Heart left ventricle (tissue), 16 donors: ENCODE data around the gene CES2. TPM values are rescaled to one million over a fixed set of nuclear protein-coding genes. Genes with fewer than 3 reads are reported as not detected.

Experiments used
- ATAC-seq, 4 donors: fragments of 200-7000 bp; cut with Tn5 transposase; one replicate each; pipeline ENCODE4 v1.9.1; 2020 to 2022; ENCODE audit warnings: moderate library complexity in 4 of 4, mild to moderate bottlenecking in 3 of 4, moderate number of reproducible peaks in 1 of 4
- DNase-seq, 5 donors: peaks; one replicate each; pipeline ENCODE4 v3.0.0-alpha.2; 2020
- H3K27ac ChIP-seq, 12 donors: fragments of 200-600 bp; sonication (generic) in 4 of 12; one replicate each; pipeline versions ENCODE4 v1.5.0 to v1.8.0; 2016 to 2022; ENCODE audit warnings: mild to moderate bottlenecking in 2 of 12
- H3K27me3 ChIP-seq, 9 donors: fragments of 200-600 bp; sonication (generic) in 2 of 9; one replicate each; pipeline versions ENCODE4 v1.5.1 to v1.8.0; 2016 to 2022; ENCODE audit warnings: mild to moderate bottlenecking in 3 of 9
- H3K36me3 ChIP-seq, 9 donors: fragments of 200-600 bp; sonication (generic) in 2 of 9; one replicate each; pipeline versions ENCODE4 v1.5.0 to v1.8.0; 2018 to 2022; ENCODE audit warnings: mild to moderate bottlenecking in 2 of 9
- H3K4me1 ChIP-seq, 12 donors: fragments of 200-600 bp; sonication (generic) in 4 of 12; one replicate each; pipeline versions ENCODE4 v1.5.0 to v1.8.0; 2016 to 2022; ENCODE audit warnings: mild to moderate bottlenecking in 3 of 12
- H3K4me3 ChIP-seq, 12 donors: fragments of 200-600 bp; sonication (generic) in 4 of 12; one replicate each; pipeline versions ENCODE4 v1.5.0 to v1.8.0; 2017 to 2022; ENCODE audit warnings: mild to moderate bottlenecking in 9 of 12, moderate library complexity in 4 of 12
- H3K9me3 ChIP-seq, 12 donors: fragments of 200-600 bp; sonication (generic) in 4 of 12; one replicate each; pipeline versions ENCODE4 v1.5.0 to v1.8.0; 2016 to 2022; ENCODE audit warnings: mild to moderate bottlenecking in 1 of 12
- CTCF ChIP-seq, 12 donors: fragments of 200-600 bp; sonication (generic) in 4 of 12; IDR thresholded peaks; one replicate each; pipeline versions ENCODE4 v1.5.0 to v1.8.0; 2018 to 2022; ENCODE audit warnings: antibody characterized with exemption in 12 of 12, mild to moderate bottlenecking in 5 of 12
- POLR2A ChIP-seq, 2 donors: fragments of 450-650 bp; IDR thresholded peaks; one replicate each; pipeline ENCODE4 v1.6.1; 2017; ENCODE audit warnings: antibody characterized with exemption in 2 of 2, mild to moderate bottlenecking in 2 of 2, moderate library complexity in 2 of 2
- WGBS, 4 donors: extraction: QIAGEN DNeasy Blood & Tissue Kit in 2 of 4; methylation state at CpG; one replicate each; pipeline versions ENCODE4 v1.1.5 to v1.1.7; 2013 to 2018; 5-methylcytosine and 5-hydroxymethylcytosine counted together
- intact Hi-C, 10 donors: fragments of 100-400 bp; cut with DNase I; formaldehyde crosslinking; loops; one replicate each; pipeline versions ENCODE4 v1.11.1 to v1.14.2; 2022
- polyA plus RNA-seq, 2 donors: library from polyadenylated mRNA; stranded (reverse); fragments of 200-250 nt; gene quantifications; one replicate each; pipeline ENCODE4 v1.2.3, GENCODE V29; 2013
- total RNA-seq, 9 donors: library from RNA; depleted of rRNA in 2 of 9; stranded (reverse); fragments of >200 nt in 2 of 9; fragmentation: NEBNext Ultra II Directional in 3 of 9; extraction: Animal tissue kit (Norgen Biotek cat#: 25700) in 3 of 9; gene quantifications; one replicate each; pipeline versions ENCODE4 v1.1.0 to v1.2.4, GENCODE V29; 2016 to 2023
- donor health status: ischemic (EF 13 %, LVEDD 7.1; RV severe dilation, severe dysfunction).
- donor health status: healthy with polysubstance abuse.
- donor health status: DM: no; HTN: yes; CAD: no.
- donor health status: DM: no; HTN: no; CAD: no.
- donor health status: ischemic (EF 25% LVEDD 6.9; RV normal size, moderate dysfunction).
- donor health status: ischemic (EF 25% LVEDD 5.7; RV mildly dilated, moderate dysfunction).
- donor health status: healthy.
- donor health status: DM: yes; HTN: yes; CAD: no.
- donor health status: ischemic (EF 35%, LVEDD 5.7; RV mildly dilated, moderate dysfunction).
- donor health status: nonischemic (EF 11% LVEDD 7.7; RV severe dilation, severe dysfunction).
- donor health status: DM: yes; HTN: yes; CAD: no.
- donor health status: PGD.
- donor health status: ischemic (EF 29% LVEDD 5.4; RV normal size, mild dysfunction).
- donor health status: nonischemic (EF 23%, LVEDD 6.1; RV moderate dilation, normal function).

CES2 gene
- total and polyA plus RNA-seq, 11 donors: 40.9 to 157 (median 78.8) TPM

- intact Hi-C loops: loop anchor here in 5 of 10 donors (5.0 to 10.0 kb wide), 3 partner anchors 127 to 209 kb away; partner anchors contain the start of genes MATCAP1 (in 3 of the 5) and PHAF1 (in 1 of the 5)
- Histone ChIP-seq H3K4me1 (peaks cover 0 to 9% (median 0%) of the 10 kb centered on the region in 12 donors), H3K36me3 (no peaks in the 10 kb centered on the region), H3K4me3 (no peak overlapping the region), H3K27me3 (no peaks in the 10 kb centered on the region), H3K9me3 (no peaks in the 10 kb centered on the region), H3K27ac (no peak overlapping the region)
- ATAC-seq: no peak
- TF ChIP-seq CTCF (IDR thresholded peaks at IDR 0.05) (no peak), POLR2A (IDR thresholded peaks at IDR 0.05) (no peak)
- DNase-seq: peak in 1 of 5 donors; percentile 16
- WGBS, 4 donors: 87 to 90% (median 88%) methylated on average over 14 of the region's 14 CpGs
These were observed 40.1 kb downstream of the CES2 start for GRCh38 chr16:66975302-66975893.

DNA sequence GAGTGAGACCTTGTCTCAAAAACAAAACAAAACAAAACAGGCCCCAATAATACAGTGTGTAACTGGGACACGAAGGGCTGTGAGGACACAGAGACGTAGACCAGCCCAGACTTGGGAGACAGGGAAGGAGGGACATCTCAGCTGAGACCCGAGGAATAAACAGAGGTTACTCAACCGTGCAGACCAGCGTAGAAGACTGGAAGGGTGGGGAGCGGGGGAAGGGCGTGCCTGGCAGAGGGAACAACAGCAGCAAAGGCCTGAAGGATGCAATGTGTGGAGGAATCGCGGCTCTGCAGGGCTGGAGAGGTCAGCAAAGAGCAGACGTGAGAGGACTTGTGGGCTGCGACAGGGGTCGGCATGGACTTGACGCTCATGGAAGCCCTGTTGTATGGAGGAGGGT lies 41.4 kb downstream of the CES2 start:
- Histone ChIP-seq H3K4me1 (peaks cover 0 to 9% (median 0%) of the 10 kb centered on the region in 12 donors), H3K9me3 (no peaks in the 10 kb centered on the region), H3K36me3 (no peaks in the 10 kb centered on the region), H3K27me3 (no peaks in the 10 kb centered on the region), H3K27ac (no peak overlapping the region), H3K4me3 (no peak overlapping the region)
- intact Hi-C loops: loop anchor here (1.0 to 10.0 kb wide), 12 partner anchors 124 to 209 kb away; partner anchors contain the start of genes MATCAP1 (in 4 of the 10), B3GNT9 (in 1 of the 10) and PHAF1 (in 1 of the 10)
- TF ChIP-seq POLR2A (IDR thresholded peaks at IDR 0.05): no peak
- ATAC-seq (no peak), DNase-seq (peak in 1 of 5 donors; percentile 29)
- WGBS, 4 donors: 54 to 64% (median 61%) methylated on average over 13 of the region's 13 CpGs

- no peak overlapping the region for H3K4me3 ChIP-seq
- DNase-seq (peak; percentile 86 to 93 (median 88)), ATAC-seq (peak; percentile 91 to 97 (median 96))
- no peaks in the 10 kb centered on the region for H3K27me3 ChIP-seq
- intact Hi-C loops: loop anchor here (1.0 to 10.0 kb wide), 12 partner anchors 123 to 208 kb away; partner anchors contain the start of genes MATCAP1 (in 4 of the 10), B3GNT9 (in 1 of the 10) and PHAF1 (in 1 of the 10)
- peaks cover 0 to 9% (median 0%) of the 10 kb centered on the region in 12 donors for H3K4me1 ChIP-seq
- H3K9me3 ChIP-seq: no peaks in the 10 kb centered on the region
- H3K27ac ChIP-seq: no peak overlapping the region
- TF ChIP-seq CTCF (IDR thresholded peaks at IDR 0.05): peak; percentile 92 to 98 (median 95)
- no peak for TF ChIP-seq POLR2A (IDR thresholded peaks at IDR 0.05)
- no peaks in the 10 kb centered on the region for H3K36me3 ChIP-seq
- 27 to 31% (median 29%) methylated on average over 11 to 15 of the region's 15 CpGs for WGBS, 4 donors
These were observed 42.2 kb downstream of the CES2 start for GRCh38 chr16:66977341-66978113.

DNA sequence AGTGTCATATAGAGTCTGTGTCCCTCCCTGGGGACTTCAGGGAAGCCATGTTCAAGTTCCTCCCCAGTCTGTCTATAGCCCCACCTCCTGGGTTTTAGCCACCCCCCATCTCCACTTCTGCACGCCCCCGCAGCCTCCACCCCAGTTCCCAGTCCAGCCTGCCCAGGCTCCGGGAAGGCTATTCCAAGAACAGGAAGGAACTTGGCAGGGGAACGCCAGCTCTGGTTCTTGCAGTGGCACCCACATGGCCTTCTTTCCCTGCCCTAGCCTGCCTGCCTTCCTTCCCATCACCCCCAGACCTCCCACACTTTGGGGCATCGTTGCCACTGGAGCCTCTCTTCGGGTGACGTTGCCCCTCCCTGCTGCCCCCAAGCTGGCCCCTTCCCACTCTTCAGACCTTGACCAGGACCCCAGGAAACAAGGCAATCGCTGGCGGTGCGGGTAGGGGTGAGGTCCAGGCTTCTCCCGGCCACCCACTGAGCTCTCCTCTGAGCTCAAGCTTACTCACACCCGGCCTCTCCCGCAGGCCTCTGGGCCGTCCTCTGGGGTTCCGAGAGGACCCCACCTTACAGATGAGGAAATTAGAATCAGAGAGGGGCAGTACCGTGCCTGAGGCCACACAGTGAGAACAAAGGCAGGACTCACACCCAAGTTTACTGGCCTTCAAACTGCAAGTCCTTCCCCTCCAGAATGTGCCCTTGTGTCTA lies 43.8 kb downstream of the CES2 start:
- WGBS, 4 donors: 59 to 67% (median 64%) methylated on average over 11 to 16 of the region's 16 CpGs

More for the DNA sequence above, 43.8 kb downstream of the CES2 start:
- TF ChIP-seq CTCF (IDR thresholded peaks at IDR 0.05) (no peak), POLR2A (IDR thresholded peaks at IDR 0.05) (no peak)
- peaks cover 0 to 2% (median 0%) of the 10 kb centered on the region in 12 donors for H3K9me3 ChIP-seq
- no peak overlapping the region for H3K4me3 ChIP-seq
- DNase-seq: peak in 4 of 5 donors; percentile 40 to 65 (median 62)
- H3K27me3 ChIP-seq: no peaks in the 10 kb centered on the region
- peak; percentile 38 to 73 (median 60) for ATAC-seq
- H3K36me3 ChIP-seq: no peaks in the 10 kb centered on the region
- peaks cover 0 to 9% (median 0%) of the 10 kb centered on the region in 12 donors for H3K4me1 ChIP-seq
- intact Hi-C loops: loop anchor here in 5 of 10 donors (2.0 to 10.0 kb wide), 4 partner anchors 123 to 206 kb away; partner anchors contain the start of genes MATCAP1 (in 3 of the 5) and PHAF1 (in 1 of the 5)
- no peak overlapping the region for H3K27ac ChIP-seq
